Left lung (tissue), 10 donors: Measurements from ENCODE around the gene TRMT112. TPM values are rescaled to one million over a fixed set of nuclear protein-coding genes. Genes with fewer than 3 reads are reported as not detected.

Experiments used
- ATAC-seq: fragments of 200-7000 bp; cut with Tn5 transposase; one replicate; pipeline ENCODE4 v1.9.1; 2020; ENCODE audit warnings: moderate library complexity
- DNase-seq, 4 donors: peaks; one replicate each; pipeline ENCODE4 v3.0.0-alpha.2; 2013 to 2020
- H3K27ac ChIP-seq, 2 donors: fragments of 200-600 bp; sonication (generic) in 1 of 2; one replicate each; pipeline versions ENCODE4 v1.5.0 to v1.8.0; 2020 to 2021
- H3K27me3 ChIP-seq, 2 donors: fragments of 200-600 bp; sonication (generic) in 1 of 2; one replicate each; pipeline versions ENCODE4 v1.5.0 to v1.8.0; 2020 to 2021
- H3K36me3 ChIP-seq, 2 donors: fragments of 200-600 bp; sonication (generic) in 1 of 2; one replicate each; pipeline versions ENCODE4 v1.5.0 to v1.8.0; 2020 to 2021
- H3K4me1 ChIP-seq, 2 donors: fragments of 200-600 bp; one replicate each; pipeline ENCODE4 v1.8.0; 2021
- H3K4me3 ChIP-seq, 2 donors: fragments of 200-600 bp; sonication (generic) in 1 of 2; one replicate each; pipeline versions ENCODE4 v1.5.0 to v1.8.0; 2020 to 2021; ENCODE audit warnings: mild to moderate bottlenecking in 1 of 2
- H3K9me3 ChIP-seq, 2 donors: fragments of 200-600 bp; sonication (generic) in 1 of 2; one replicate each; pipeline versions ENCODE4 v1.5.0 to v1.8.0; 2020 to 2021
- CTCF ChIP-seq, 2 donors: fragments of 200-600 bp; sonication (generic) in 1 of 2; IDR thresholded peaks; one replicate each; pipeline versions ENCODE4 v1.5.0 to v1.8.0; 2021; ENCODE audit warnings: antibody characterized with exemption in 2 of 2
- intact Hi-C, 2 donors: fragments of 100-400 bp; cut with DNase I; formaldehyde crosslinking; loops; one replicate each; pipeline versions ENCODE4 v1.11.2 to v1.14.2; 2022
- polyA plus RNA-seq, 6 donors: library from polyadenylated mRNA; unstranded; fragments of 120-200 nt; gene quantifications; one replicate each; pipeline ENCODE4 v1.2.1, GENCODE V29; 2013; ENCODE audit not compliant: insufficient read length in 6 of 6
- total RNA-seq, 2 donors: library from RNA; stranded (reverse); fragmentation: NEBNext Ultra II Directional; extraction: Animal tissue kit (Norgen Biotek cat#: 25700); gene quantifications; one replicate each; pipeline ENCODE4 v1.2.1, GENCODE V29; 2021
- donor health status: DM: no; HTN: yes; CAD: no.
- donor health status: DM: no; HTN: no; CAD: no.

Gene TRMT112
- total and polyA plus RNA-seq, 8 donors = 178 to 252 (median 219) TPM

- Histone ChIP-seq H3K4me1 (peaks cover 21 to 37% of the 10 kb centered on the region in 2 donors), H3K36me3 (no peaks in the 10 kb centered on the region), H3K9me3 (no peaks in the 10 kb centered on the region), H3K4me3 (no peak overlapping the region), H3K27ac (no peak overlapping the region), H3K27me3 (peaks cover 71 to 100% of the 10 kb centered on the region in 2 donors)
- intact Hi-C loops = no loop called here
- no peak for TF ChIP-seq CTCF (IDR thresholded peaks at IDR 0.05)
- no peak for ATAC-seq
- DNase-seq = no peak
Measured at GRCh38 chr11:64295760-64296159, 21.6 kb downstream of the TRMT112 start.

GRCh38 chr11:64294774-64295173, 22.6 kb downstream of the TRMT112 start:
- intact Hi-C loops = no loop called here
- TF ChIP-seq CTCF (IDR thresholded peaks at IDR 0.05) = no peak
- DNase-seq (no peak), ATAC-seq (no peak)
- Histone ChIP-seq H3K4me1 (peaks cover 11 to 27% of the 10 kb centered on the region in 2 donors), H3K36me3 (no peaks in the 10 kb centered on the region), H3K27ac (no peak overlapping the region), H3K9me3 (no peaks in the 10 kb centered on the region), H3K27me3 (peaks cover 73 to 99% of the 10 kb centered on the region in 2 donors), H3K4me3 (no peak overlapping the region)

- H3K36me3 ChIP-seq = peaks cover 0 to 7% of the 10 kb centered on the region in 2 donors
- intact Hi-C loops = no loop called here
- no peaks in the 10 kb centered on the region for H3K9me3 ChIP-seq
- peaks cover 10 to 18% of the 10 kb centered on the region in 2 donors for H3K4me1 ChIP-seq
- no peak for TF ChIP-seq CTCF (IDR thresholded peaks at IDR 0.05)
- peak overlapping the region in 1 of 2 donors; percentile 14 for H3K4me3 ChIP-seq
- no peak for DNase-seq
- peaks cover 52 to 78% of the 10 kb centered on the region in 2 donors for H3K27me3 ChIP-seq
- no peak for ATAC-seq
- no peak overlapping the region for H3K27ac ChIP-seq
Measured at GRCh38 chr11:64292460-64293254, 24.7 kb downstream of the TRMT112 start.

GRCh38 chr11:64291752-64292459, 25.5 kb downstream of the TRMT112 start:
- no peak for ATAC-seq
- H3K27me3 ChIP-seq = peaks cover 45 to 71% of the 10 kb centered on the region in 2 donors
- H3K9me3 ChIP-seq = no peaks in the 10 kb centered on the region
- TF ChIP-seq CTCF (IDR thresholded peaks at IDR 0.05) = no peak
- H3K4me1 ChIP-seq = peaks cover 10 to 20% of the 10 kb centered on the region in 2 donors
- peak overlapping the region; percentile 11 to 14 for H3K4me3 ChIP-seq
- H3K27ac ChIP-seq = no peak overlapping the region
- H3K36me3 ChIP-seq = peaks cover 0 to 7% of the 10 kb centered on the region in 2 donors
- intact Hi-C loops = no loop called here
- DNase-seq = peak in 1 of 4 donors; percentile 80

DNA sequence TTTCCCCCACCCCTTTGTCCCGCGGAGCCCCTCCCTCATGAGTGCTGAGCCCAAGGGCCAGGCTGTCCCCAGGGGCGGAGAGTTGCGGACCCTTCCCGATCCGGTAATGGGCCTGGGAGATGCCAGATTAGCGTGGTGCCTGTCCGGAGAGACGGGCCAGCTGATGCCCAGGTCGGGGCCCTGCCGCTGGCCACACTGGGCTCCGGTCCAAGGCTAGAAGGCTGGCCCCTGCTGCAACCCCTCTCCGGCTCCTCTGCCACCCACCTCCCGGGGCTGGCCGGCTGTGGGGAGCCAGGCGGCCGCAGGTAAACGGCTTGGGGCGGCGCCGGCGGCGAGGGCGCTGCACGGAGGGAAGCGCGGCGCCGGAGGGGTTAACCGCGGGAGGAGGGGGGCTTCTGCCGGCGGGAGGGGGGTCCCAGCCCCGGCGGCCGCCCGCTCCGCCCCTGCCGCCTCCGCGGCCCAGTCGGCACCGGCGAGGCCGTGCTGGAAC, 26.1 kb downstream of the TRMT112 start, which contains the start of gene KCNK4:
TSS of gene KCNK4 (plus strand) at position 41 of the 490 bp plus-strand sequence. CDS start 1,717 bp downstream, outside the sequence.
- H3K27me3 ChIP-seq = peaks cover 39 to 65% of the 10 kb centered on the region in 2 donors

More for the DNA sequence above, 26.1 kb downstream of the TRMT112 start, which contains the start of gene KCNK4:
- DNase-seq (no peak), ATAC-seq (no peak)
- peaks cover 0 to 7% of the 10 kb centered on the region in 2 donors for H3K36me3 ChIP-seq
- peak within 1 kb of the TSS; percentile 11 to 14 for H3K4me3 ChIP-seq
- no peak within 1 kb of the TSS for H3K27ac ChIP-seq
- peaks cover 14 to 26% of the 10 kb centered on the region in 2 donors for H3K4me1 ChIP-seq
- no peaks in the 10 kb centered on the region for H3K9me3 ChIP-seq
- intact Hi-C loops = no loop called here
- TF ChIP-seq CTCF (IDR thresholded peaks at IDR 0.05) = no peak
